Measurements from ENCODE around the gene DNAJC12.
A peak's percentile ranks its signal among the peaks of the same experiment; 100 is the strongest.
"Not testable (repeated sequence)": the region's sequence is repeated elsewhere in the genome, so short reads cannot be mapped to it uniquely, and the experiment has no call there.

DNAJC12 gene

DNA sequence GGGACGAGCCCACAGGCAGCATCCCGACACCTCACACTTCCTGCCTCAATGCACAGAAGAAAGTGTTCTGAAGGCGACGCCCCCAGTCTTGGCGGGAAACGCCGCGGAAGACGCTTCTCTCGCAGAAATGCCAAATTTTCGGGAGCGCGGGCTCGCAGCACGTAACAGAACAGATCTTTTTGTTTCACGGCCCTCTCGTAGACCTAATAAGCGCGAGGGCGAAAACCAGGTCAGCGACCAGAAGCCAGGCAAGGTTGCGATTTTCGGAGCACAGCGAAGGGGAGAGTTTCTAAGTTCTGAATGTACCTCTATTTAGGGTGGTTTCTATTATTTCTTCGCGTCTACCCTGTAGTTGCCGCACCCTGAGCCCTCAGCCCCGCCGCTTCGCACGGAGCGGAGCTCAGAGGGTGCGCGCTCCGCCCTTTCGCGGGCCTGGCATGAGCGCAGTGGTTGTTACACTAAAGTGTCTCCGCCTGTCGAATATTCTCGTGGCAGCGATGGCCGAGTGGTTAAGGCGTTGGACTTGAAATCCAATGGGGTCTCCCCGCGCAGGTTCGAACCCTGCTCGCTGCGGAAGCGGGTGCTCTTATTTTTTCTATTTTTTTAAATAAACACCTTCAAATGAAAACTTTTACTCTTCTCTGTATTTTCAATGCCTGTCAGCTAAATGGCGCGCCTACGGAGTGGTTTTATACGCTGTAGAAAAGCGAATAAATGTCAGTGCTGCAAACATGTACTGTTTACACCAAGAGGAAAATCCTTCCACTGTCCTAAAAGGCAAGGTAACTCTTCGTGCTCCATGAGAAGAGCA is 73.8 kb downstream of the DNAJC12 start:
- peak; percentile 86 to 99 for DNase-seq (ENCODE audit: low read depth in 2 of 2, low spot score in 1 of 2)

DNA sequence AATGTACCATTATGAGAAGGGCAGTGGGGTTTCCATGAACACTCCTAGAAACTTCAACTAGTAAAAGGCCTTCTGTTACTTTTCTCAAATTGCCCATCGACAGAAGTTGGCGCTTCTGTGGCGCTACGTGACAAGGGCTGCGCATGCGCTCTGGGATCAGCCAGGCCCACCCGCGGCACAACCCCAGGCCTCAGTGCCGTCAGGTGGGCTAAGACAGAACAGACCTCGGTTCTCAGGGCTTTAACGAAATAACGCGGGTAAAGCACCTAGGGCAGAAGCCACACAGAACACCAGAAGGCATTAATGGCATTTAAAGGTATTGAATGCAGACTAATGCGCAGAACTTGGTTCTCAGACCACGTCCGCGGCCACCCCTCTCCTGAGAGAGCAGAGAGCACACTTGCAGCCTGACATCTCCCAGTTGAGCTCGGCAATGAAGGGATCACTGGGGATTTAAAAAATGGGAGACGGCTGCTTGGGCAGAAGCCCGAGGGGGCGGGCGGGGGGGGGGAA is 74.4 kb downstream of the DNAJC12 start:
- peak; percentile 59 for DNase-seq (ENCODE audit: low read depth in 2 of 2, low spot score in 1 of 2)

DNA sequence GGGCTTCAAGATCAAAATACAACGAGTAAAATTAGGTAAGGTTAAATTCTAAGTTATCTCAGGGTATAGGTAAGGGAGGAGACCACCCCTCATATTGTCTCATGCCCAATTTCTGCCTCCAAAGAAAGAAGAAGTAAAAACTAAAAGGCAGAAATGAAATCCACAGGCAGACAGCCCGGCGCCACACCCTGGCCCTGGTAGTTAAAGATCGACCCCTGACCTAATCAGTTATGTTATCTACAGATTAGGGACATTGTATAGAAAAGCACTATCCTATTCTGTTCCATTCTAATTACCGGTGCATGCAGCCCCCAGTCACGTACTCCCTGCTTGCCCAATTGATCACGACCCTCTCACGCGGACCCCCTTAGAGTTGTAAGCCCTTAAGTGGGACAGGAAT is 75.4 kb downstream of the DNAJC12 start:
- not testable (repeated sequence) for DNase-seq (ENCODE audit: low read depth in 2 of 2, low spot score in 1 of 2)

DNA sequence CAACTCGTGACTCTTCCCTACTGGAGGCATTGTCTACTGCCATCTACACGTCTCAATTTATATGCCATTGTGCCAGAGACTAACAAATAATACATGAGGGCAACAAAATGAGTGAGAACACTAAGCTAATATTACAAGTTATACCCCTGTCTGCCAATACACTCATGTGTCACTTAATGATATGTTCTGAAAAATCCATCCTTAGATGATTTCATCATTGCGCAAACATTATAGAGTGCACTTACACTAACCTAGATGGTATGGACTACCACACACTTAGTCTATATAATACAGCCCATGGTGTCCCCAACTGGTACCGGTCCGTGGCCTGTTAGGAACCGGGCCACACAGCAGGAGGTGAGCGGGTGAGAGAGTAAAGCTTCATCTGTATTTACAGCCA is 77.7 kb downstream of the DNAJC12 start:
- DNase-seq (ENCODE audit: low read depth in 2 of 2, low spot score in 1 of 2), result no peak

All from stimulated activated CD8-positive, alpha-beta memory T cell treated with anti-CD3 and anti-CD28 coated beads, Interleukin-4, amount 100 ng/mL, for 4 hours (primary cell).